ENCODE data around the gene HABP4. TPM values are rescaled to one million over a fixed set of nuclear protein-coding genes. Genes with fewer than 3 reads are reported as not detected.

The HABP4 gene
- total and polyA plus RNA-seq, 2 of the 4 experiments (the other 2 are of a cell fraction) = 5.2 to 10.6 TPM

- DNase-seq = no peak
- H2AK9ac ChIP-seq (replicated peaks; ENCODE audit: low read depth, low read length, poor library complexity) = no peak overlapping the region
- intact Hi-C loops (cut with micrococcal nuclease) = no loop called here
- TF ChIP-seq USF2 (IDR thresholded peaks at IDR 0.05; ENCODE audit: low read depth, low read length) (no peak), ELK1 (IDR thresholded peaks at IDR 0.05; ENCODE audit: borderline replicate concordance, low read depth, low read length) (no peak), MAZ (IDR thresholded peaks at IDR 0.05; ENCODE audit: borderline replicate concordance, low read depth, low read length) (no peak), RAD21 (IDR thresholded peaks at IDR 0.05; ENCODE audit: low read length) (no peak), RFX5 (IDR thresholded peaks at IDR 0.05; ENCODE audit: low read depth, low read length) (no peak), CHD1 (IDR thresholded peaks at IDR 0.05; ENCODE audit: low read depth, low read length) (no peak), RCOR1 (IDR thresholded peaks at IDR 0.05; ENCODE audit: insufficient replicate concordance, low read length) (no peak), SMC3 (IDR thresholded peaks at IDR 0.05; ENCODE audit: low read depth, low read length) (no peak), NFE2L2 (IDR thresholded peaks at IDR 0.05; ENCODE audit: low read depth, low read length) (no peak), POLR2A (IDR thresholded peaks at IDR 0.05; ENCODE audit: low read depth, low read length) (no peak)
- no peaks in the 10 kb centered on the region for H3K9me3 ChIP-seq (ENCODE audit: control insufficient read depth, insufficient read depth, low read length)
- H3K27me3 ChIP-seq (ENCODE audit: control insufficient read depth, insufficient read depth, low read length) = no peaks in the 10 kb centered on the region
- dilution Hi-C loops (cut with HindIII; ENCODE audit: low sequenced_read_pairs, unreplicated experiment) = no loop called here
- H2AFZ ChIP-seq (replicated peaks; ENCODE audit: low read length, poor library complexity) = no peak overlapping the region
- no peak overlapping the region for H3K4ac ChIP-seq (ENCODE audit: low read depth, low read length)
- no peak overlapping the region for H2BK20ac ChIP-seq (ENCODE audit: low read depth, low read length)
- H3K56ac ChIP-seq (ENCODE audit: extremely low read depth, insufficient read depth, low read length) = no peak overlapping the region
- H3K36me3 ChIP-seq (ENCODE audit: control insufficient read depth, insufficient read depth, low read length) = peaks cover 5% of the 10 kb centered on the region; the same call in 1 of the 2 replicates
- H3K9me1 ChIP-seq (ENCODE audit: insufficient read depth, low read length) = peaks cover 5% of the 10 kb centered on the region; the same call in 1 of the 2 replicates
- no peak overlapping the region for H2AK5ac ChIP-seq (ENCODE audit: low read depth, low read length)
- no peak overlapping the region for H3K9ac ChIP-seq (ENCODE audit: low read depth, low read length)
- peaks cover 0 to 16% of the 10 kb centered on the region in 2 experiments; a peak in 3 of 4 replicates for H3K79me1 ChIP-seq (ENCODE audit: low read depth in 1 of 2, low read length in 2 of 2)
- no peak overlapping the region for H2BK15ac ChIP-seq (ENCODE audit: low read depth, low read length)
- H4K91ac ChIP-seq (ENCODE audit: insufficient read depth, low read depth, low read length) = no peak overlapping the region
- no peak overlapping the region for H2BK120ac ChIP-seq (ENCODE audit: low read depth, low read length)
- H4K8ac ChIP-seq (ENCODE audit: low read depth in 2 of 2, low read length in 2 of 2) = no peak overlapping the region
- in situ Hi-C loops (cut with MboI; ENCODE audit: low sequenced_read_pairs) = no loop called here
- H3K14ac ChIP-seq (replicated peaks; ENCODE audit: low read depth, low read length) = no peak overlapping the region
- H3K23ac ChIP-seq (ENCODE audit: low read depth, low read length) = no peak overlapping the region
- H4K5ac ChIP-seq (ENCODE audit: low read depth, low read length) = no peak overlapping the region
- no peak overlapping the region for H3K18ac ChIP-seq (ENCODE audit: low read depth, low read length)
- ChIA-PET CTCF (no interaction called here), POLR2A (ENCODE audit: unreplicated experiment) (no interaction called here)
- no peak overlapping the region for H2BK5ac ChIP-seq (ENCODE audit: low read depth, low read length, poor library complexity, severe bottlenecking)
- no peak overlapping the region for H3K27ac ChIP-seq (ENCODE audit: insufficient read depth, low read length)
- no peak overlapping the region for H3K4me2 ChIP-seq (ENCODE audit: low read depth, low read length)
- H3K4me1 ChIP-seq (ENCODE audit: control insufficient read depth, insufficient read depth, low read length) = peaks cover 3% of the 10 kb centered on the region
- no peaks in the 10 kb centered on the region; the same call in 1 of the 2 replicates for H4K20me1 ChIP-seq (ENCODE audit: insufficient read depth, low read length)
- H3K4me3 ChIP-seq (ENCODE audit: insufficient read depth, low read depth, low read length) = no peak overlapping the region
- BruUV-seq (replicated peaks) = no TSS peak
- no CpG with 5 or more reads among the region's 3 CpGs for WGBS, 2 experiments (ENCODE audit: extremely low coverage in 2 of 2, insufficient read length in 1 of 2)
- ATAC-seq (ENCODE audit: low read depth) = no peak
These were observed 30.8 kb downstream of the HABP4 start for GRCh38 chr9:96480736-96481135.
